ENCODE data around the gene SSTR1. TPM values are rescaled to one million over a fixed set of nuclear protein-coding genes. Genes with fewer than 3 reads are reported as not detected.

SSTR1 gene
- total RNA-seq, 2 experiments from 2014 or later = not detected

DNA sequence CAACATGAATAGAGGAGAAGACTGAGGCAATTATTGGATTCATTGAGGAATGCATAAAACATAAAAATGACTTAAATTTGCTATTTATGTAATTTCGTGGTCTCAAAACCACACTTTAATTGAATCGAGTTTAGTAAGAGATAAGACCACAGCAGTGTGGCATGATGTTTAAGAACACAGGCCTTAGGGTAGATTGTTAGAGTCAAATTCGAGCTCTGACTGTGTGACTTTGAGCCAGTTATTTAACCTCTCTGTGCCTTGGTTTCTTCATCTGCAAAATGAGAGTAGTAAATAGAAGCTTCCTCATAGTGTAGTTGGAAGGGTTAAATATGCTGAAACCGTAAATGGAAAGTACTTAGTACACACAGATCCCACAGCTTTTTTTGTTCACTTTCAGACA is 9.3 kb upstream of the SSTR1 start:
- peak overlapping the region; percentile 93 for H2AFZ ChIP-seq (ENCODE audit: low read length)
- no peaks in the 10 kb centered on the region for H4K20me1 ChIP-seq (ENCODE audit: insufficient read depth, low read length)
- H3K4me2 ChIP-seq (ENCODE audit: low read length) = no peak overlapping the region
- H3K4me3 ChIP-seq (ENCODE audit: low read depth, low read length, poor library complexity, severe bottlenecking) = no peak overlapping the region
- TF ChIP-seq EZH2phosphoT487 (IDR thresholded peaks at IDR 0.05; ENCODE audit: borderline replicate concordance, low read depth, low read length) = no peak
- TF ChIP-seq, protein P1, sequence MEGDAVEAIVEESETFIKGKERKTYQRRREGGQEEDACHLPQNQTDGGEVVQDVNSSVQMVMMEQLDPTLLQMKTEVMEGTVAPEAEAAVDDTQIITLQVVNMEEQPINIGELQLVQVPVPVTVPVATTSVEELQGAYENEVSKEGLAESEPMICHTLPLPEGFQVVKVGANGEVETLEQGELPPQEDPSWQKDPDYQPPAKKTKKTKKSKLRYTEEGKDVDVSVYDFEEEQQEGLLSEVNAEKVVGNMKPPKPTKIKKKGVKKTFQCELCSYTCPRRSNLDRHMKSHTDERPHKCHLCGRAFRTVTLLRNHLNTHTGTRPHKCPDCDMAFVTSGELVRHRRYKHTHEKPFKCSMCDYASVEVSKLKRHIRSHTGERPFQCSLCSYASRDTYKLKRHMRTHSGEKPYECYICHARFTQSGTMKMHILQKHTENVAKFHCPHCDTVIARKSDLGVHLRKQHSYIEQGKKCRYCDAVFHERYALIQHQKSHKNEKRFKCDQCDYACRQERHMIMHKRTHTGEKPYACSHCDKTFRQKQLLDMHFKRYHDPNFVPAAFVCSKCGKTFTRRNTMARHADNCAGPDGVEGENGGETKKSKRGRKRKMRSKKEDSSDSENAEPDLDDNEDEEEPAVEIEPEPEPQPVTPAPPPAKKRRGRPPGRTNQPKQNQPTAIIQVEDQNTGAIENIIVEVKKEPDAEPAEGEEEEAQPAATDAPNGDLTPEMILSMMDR (conservative IDR thresholded peaks at IDR 0.05; ENCODE audit: low read length) = no peak
- no peak overlapping the region for H3K27ac ChIP-seq (ENCODE audit: low read depth, low read length, poor library complexity, severe bottlenecking)
- H3K79me2 ChIP-seq (ENCODE audit: insufficient read depth, low read depth, low read length) = no peaks in the 10 kb centered on the region
- no peaks in the 10 kb centered on the region for H3K36me3 ChIP-seq (ENCODE audit: insufficient read depth, low read length)
- no TSS peak for BruUV-seq (replicated peaks)
- ChIA-PET CTCF (ENCODE audit: unreplicated experiment) (no interaction called here), POLR2A (interaction anchor here (0.8 to 1.3 kb wide), 4 partner anchors 20 to 127 kb away, joined by 3 to 4 read pairs (median 4); no protein-coding TSS in a partner anchor)
- intact Hi-C loops (cut with micrococcal nuclease; ENCODE audit: unreplicated experiment) = loop anchor here (2.0 to 10.0 kb wide), 2 partner anchors 124 to 214 kb away; no protein-coding TSS in a partner anchor
- H3K9me3 ChIP-seq (ENCODE audit: low read length) = peaks cover 6% of the 10 kb centered on the region; the same call in 1 of the 2 replicates
- H3K9me2 ChIP-seq (ENCODE audit: insufficient read depth, low read length) = no peaks in the 10 kb centered on the region
- DNase-seq (ENCODE audit: low spot score) = no peak
- peaks cover 42% of the 10 kb centered on the region for H3K4me1 ChIP-seq (ENCODE audit: insufficient read depth, low read length, poor library complexity, severe bottlenecking)

DNA sequence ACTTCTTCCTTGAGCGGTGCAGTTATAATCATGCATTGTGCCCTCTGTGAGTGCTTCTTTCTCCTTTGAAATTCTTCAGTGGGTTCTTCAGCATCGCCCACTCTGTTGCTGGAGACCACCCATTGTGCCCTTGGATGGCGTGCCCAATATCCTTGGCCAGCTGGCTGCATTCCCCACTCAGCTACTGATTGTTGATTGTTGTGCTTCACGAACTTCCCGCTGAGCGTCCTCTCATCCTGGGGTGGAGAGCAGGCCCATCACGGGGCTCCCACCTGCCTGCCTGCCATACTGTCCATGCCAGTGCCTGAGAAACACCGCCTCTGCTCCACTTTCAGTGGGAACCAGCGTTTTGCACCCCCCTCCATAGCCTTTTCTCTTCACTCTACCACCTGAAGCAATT is 8.6 kb upstream of the SSTR1 start:
- Histone ChIP-seq H2AFZ (ENCODE audit: low read length) (peak overlapping the region; percentile 93), H3K79me2 (ENCODE audit: insufficient read depth, low read depth, low read length) (no peaks in the 10 kb centered on the region), H3K4me2 (ENCODE audit: low read length) (no peak overlapping the region), H3K27ac (ENCODE audit: low read depth, low read length, poor library complexity, severe bottlenecking) (no peak overlapping the region), H3K4me3 (ENCODE audit: low read depth, low read length, poor library complexity, severe bottlenecking) (no peak overlapping the region), H4K20me1 (ENCODE audit: insufficient read depth, low read length) (no peaks in the 10 kb centered on the region), H3K9me2 (ENCODE audit: insufficient read depth, low read length) (no peaks in the 10 kb centered on the region), H3K9me3 (ENCODE audit: low read length) (peaks cover 6% of the 10 kb centered on the region; the same call in 1 of the 2 replicates), H3K4me1 (ENCODE audit: insufficient read depth, low read length, poor library complexity, severe bottlenecking) (peaks cover 42% of the 10 kb centered on the region), H3K36me3 (ENCODE audit: insufficient read depth, low read length) (no peaks in the 10 kb centered on the region)
- TF ChIP-seq EZH2phosphoT487 (IDR thresholded peaks at IDR 0.05; ENCODE audit: borderline replicate concordance, low read depth, low read length) = no peak
- TF ChIP-seq, protein P1 (conservative IDR thresholded peaks at IDR 0.05; ENCODE audit: low read length) = no peak
- no TSS peak for BruUV-seq (replicated peaks)
- DNase-seq (ENCODE audit: low spot score) = no peak
- CTCF ChIA-PET (ENCODE audit: unreplicated experiment) = no interaction called here
- intact Hi-C loops (cut with micrococcal nuclease; ENCODE audit: unreplicated experiment) = loop anchor here (2.0 to 10.0 kb wide), 2 partner anchors 124 to 214 kb away; no protein-coding TSS in a partner anchor
- POLR2A ChIA-PET = interaction anchor here (0.8 to 1.3 kb wide), 4 partner anchors 20 to 127 kb away, joined by 3 to 4 read pairs (median 4); no protein-coding TSS in a partner anchor

DNA sequence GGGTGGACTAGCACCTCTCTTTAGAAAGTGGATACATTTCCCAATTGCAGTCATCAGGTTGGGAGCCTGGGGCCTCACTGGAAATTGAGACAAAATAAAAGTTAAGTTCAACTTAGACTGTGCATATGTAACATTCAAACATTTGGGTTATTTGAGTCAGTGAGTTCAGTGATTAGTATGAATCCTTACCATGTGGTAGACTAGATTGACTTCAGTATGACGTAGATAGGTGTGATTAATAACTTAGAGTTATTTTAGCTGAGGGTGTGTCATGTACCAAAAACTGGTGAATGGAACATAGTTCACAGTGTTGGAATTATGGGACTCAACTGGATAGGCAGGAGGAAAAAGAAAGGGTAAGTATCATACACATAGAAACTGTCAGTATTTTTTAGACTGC is 8.0 kb upstream of the SSTR1 start:
- Histone ChIP-seq H3K79me2 (ENCODE audit: insufficient read depth, low read depth, low read length) (no peaks in the 10 kb centered on the region), H4K20me1 (ENCODE audit: insufficient read depth, low read length) (no peaks in the 10 kb centered on the region), H3K4me3 (ENCODE audit: low read depth, low read length, poor library complexity, severe bottlenecking) (no peak overlapping the region), H3K36me3 (ENCODE audit: insufficient read depth, low read length) (no peaks in the 10 kb centered on the region), H3K9me2 (ENCODE audit: insufficient read depth, low read length) (no peaks in the 10 kb centered on the region), H3K27ac (ENCODE audit: low read depth, low read length, poor library complexity, severe bottlenecking) (no peak overlapping the region), H3K4me2 (ENCODE audit: low read length) (no peak overlapping the region), H3K4me1 (ENCODE audit: insufficient read depth, low read length, poor library complexity, severe bottlenecking) (peaks cover 42% of the 10 kb centered on the region), H3K9me3 (ENCODE audit: low read length) (peaks cover 6% of the 10 kb centered on the region; the same call in 1 of the 2 replicates), H2AFZ (ENCODE audit: low read length) (peak overlapping the region; percentile 93)
- BruUV-seq (replicated peaks) = no TSS peak
- POLR2A ChIA-PET = no interaction called here
- intact Hi-C loops (cut with micrococcal nuclease; ENCODE audit: unreplicated experiment) = loop anchor here (2.0 to 10.0 kb wide), 2 partner anchors 125 to 215 kb away; no protein-coding TSS in a partner anchor
- no peak for TF ChIP-seq EZH2phosphoT487 (IDR thresholded peaks at IDR 0.05; ENCODE audit: borderline replicate concordance, low read depth, low read length)
- TF ChIP-seq, protein P1 (conservative IDR thresholded peaks at IDR 0.05; ENCODE audit: low read length) = no peak
- CTCF ChIA-PET (ENCODE audit: unreplicated experiment) = no interaction called here
- DNase-seq (ENCODE audit: low spot score) = no peak

Data from OCI-LY7 (cell line).